IMR-90 (cell line): ENCODE measurements around the gene STK36. TPM values are rescaled to one million over a fixed set of nuclear protein-coding genes. Genes with fewer than 3 reads are reported as not detected.

Experiments
- ATAC-seq: fragments of 200-7000 bp; cut with Tn5 transposase; 2 replicates; pipeline ENCODE4 v1.9.1; 2020; ENCODE audit warnings: low read depth, mild to moderate bottlenecking, moderate library complexity
- BruUV-seq: library from RNA; stranded (reverse); fragments of 400-500 nt; replicated peaks from 2 replicates; lab custom pipeline; 2021; lab: Mats Ljungman, UMichigan
- CTCF ChIA-PET: fragments of 300-600 bp; formaldehyde crosslinking; extraction: SDS; loops from one replicate; lab custom pipeline; 2021; ENCODE audit warnings: antibody characterized with exemption; lab: Yijun Ruan, JAX
- POLR2A ChIA-PET: fragments of 300-600 bp; sonication (Branson Sonifier 250); formaldehyde crosslinking; loops from one replicate; lab custom pipeline; 2022; ENCODE audit warnings: antibody characterized with exemption; ENCODE audit not compliant: unreplicated experiment; lab: Charles Lee
- DNase-seq: peaks from one replicate; pipeline ENCODE4 v3.0.0; 2013
- H2AFZ ChIP-seq: replicated peaks from 2 replicates; pipeline ENCODE3; 2013; ENCODE audit warnings: low read length, mild to moderate bottlenecking; ENCODE audit not compliant: poor library complexity
- H2AK5ac ChIP-seq: 2 replicates; pipeline ENCODE4 v1.6.1; 2013; ENCODE audit warnings: low read depth, low read length, inconsistent platforms
- H2AK9ac ChIP-seq: replicated peaks from 2 replicates; pipeline ENCODE3; 2013; ENCODE audit warnings: mild to moderate bottlenecking, low read depth, low read length, moderate library complexity; ENCODE audit not compliant: poor library complexity
- H2BK120ac ChIP-seq: 2 replicates; pipeline ENCODE4 v1.6.1; 2013; ENCODE audit warnings: low read depth, low read length, inconsistent platforms
- H2BK15ac ChIP-seq: 3 replicates; pipeline ENCODE4 v1.6.1; 2013; ENCODE audit warnings: low read depth, low read length, inconsistent platforms
- H2BK20ac ChIP-seq: 2 replicates; pipeline ENCODE4 v1.6.1; 2013; ENCODE audit warnings: low read depth, mild to moderate bottlenecking, inconsistent platforms, low read length, moderate library complexity
- H2BK5ac ChIP-seq: 2 replicates; pipeline ENCODE4 v1.6.1; 2013; ENCODE audit warnings: mild to moderate bottlenecking, low read depth, low read length, inconsistent platforms; ENCODE audit not compliant: poor library complexity, severe bottlenecking
- H3K14ac ChIP-seq: replicated peaks from 2 replicates; pipeline ENCODE4 v1.6.1; 2013; ENCODE audit warnings: low read depth, low read length, inconsistent platforms
- H3K18ac ChIP-seq: 2 replicates; pipeline ENCODE4 v1.6.1; 2013; ENCODE audit warnings: low read depth, low read length, control low read depth
- H3K23ac ChIP-seq: 2 replicates; pipeline ENCODE4 v1.6.1; 2013; ENCODE audit warnings: low read depth, low read length, inconsistent platforms
- H3K27ac ChIP-seq: 2 replicates; pipeline ENCODE4 v1.5.1; 2013; ENCODE audit warnings: mild to moderate bottlenecking, control low read depth, low read length; ENCODE audit not compliant: insufficient read depth
- H3K27me3 ChIP-seq: 2 replicates; pipeline ENCODE4 v1.6.1; 2013; ENCODE audit warnings: low read length; ENCODE audit not compliant: control insufficient read depth, insufficient read depth
- H3K36me3 ChIP-seq: 2 replicates; pipeline ENCODE4 v1.6.1; 2013; ENCODE audit warnings: low read length, mixed read lengths; ENCODE audit not compliant: control insufficient read depth, insufficient read depth
- H3K4ac ChIP-seq: 2 replicates; pipeline ENCODE4 v1.6.1; 2013; ENCODE audit warnings: low read depth, low read length, inconsistent platforms
- H3K4me1 ChIP-seq: 2 replicates; pipeline ENCODE4 v1.6.1; 2013; ENCODE audit warnings: low read length, mixed read lengths; ENCODE audit not compliant: control insufficient read depth, insufficient read depth
- H3K4me2 ChIP-seq: 2 replicates; pipeline ENCODE4 v1.6.1; 2013; ENCODE audit warnings: low read depth, mild to moderate bottlenecking, control low read depth, low read length, moderate library complexity
- H3K4me3 ChIP-seq: 2 replicates; pipeline ENCODE4 v1.5.1; 2013; ENCODE audit warnings: low read depth, mild to moderate bottlenecking, control low read depth, low read length, moderate library complexity; ENCODE audit not compliant: insufficient read depth
- H3K56ac ChIP-seq: 2 replicates; pipeline ENCODE4 v1.6.1; 2013; ENCODE audit warnings: low read length, inconsistent platforms; ENCODE audit not compliant: insufficient read depth; ENCODE audit errors: extremely low read depth
- H3K79me1 ChIP-seq, 2 experiments: 2 replicates each; pipeline ENCODE4 v1.6.1; 2013; ENCODE audit warnings: low read length in 2 of 2, inconsistent platforms in 1 of 2, low read depth in 1 of 2
- H3K9ac ChIP-seq: 2 replicates; pipeline ENCODE4 v1.6.1; 2013; ENCODE audit warnings: low read depth, low read length, control low read depth
- H3K9me1 ChIP-seq: 2 replicates; pipeline ENCODE4 v1.6.1; 2013; ENCODE audit warnings: low read length, inconsistent platforms; ENCODE audit not compliant: insufficient read depth
- H3K9me3 ChIP-seq: 2 replicates; pipeline ENCODE4 v1.6.1; 2013; ENCODE audit warnings: low read length; ENCODE audit not compliant: control insufficient read depth, insufficient read depth
- H4K20me1 ChIP-seq: 2 replicates; pipeline ENCODE4 v1.6.1; 2013; ENCODE audit warnings: low read length, inconsistent platforms; ENCODE audit not compliant: insufficient read depth
- H4K5ac ChIP-seq: 2 replicates; pipeline ENCODE4 v1.6.1; 2013; ENCODE audit warnings: mild to moderate bottlenecking, low read depth, low read length, control low read depth
- H4K8ac ChIP-seq, 2 experiments: 2 replicates each; pipeline ENCODE4 v1.6.1; 2013; ENCODE audit warnings: low read depth in 2 of 2, low read length in 2 of 2, control low read depth in 1 of 2, inconsistent platforms in 1 of 2
- H4K91ac ChIP-seq: 2 replicates; pipeline ENCODE4 v1.6.1; 2013; ENCODE audit warnings: low read depth, low read length, inconsistent platforms; ENCODE audit not compliant: insufficient read depth
- BHLHE40 ChIP-seq: fragments of 150-350 bp; IDR thresholded peaks from 2 replicates; pipeline ENCODE4 v1.6.1; 2016; ENCODE audit warnings: mild to moderate bottlenecking, low read depth, low read length
- CEBPB ChIP-seq: IDR thresholded peaks from 2 replicates; pipeline ENCODE4 v1.6.1; 2012; ENCODE audit warnings: low read depth, low read length, improper control_type of control experiment
- CHD1 ChIP-seq: IDR thresholded peaks from 2 replicates; pipeline ENCODE4 v1.6.1; 2012; ENCODE audit warnings: low read depth, low read length, improper control_type of control experiment
- FOS ChIP-seq: fragments of 150-350 bp; IDR thresholded peaks from 2 replicates; pipeline ENCODE4 v1.6.1; 2016; ENCODE audit warnings: low read depth, low read length
- MAFK ChIP-seq: IDR thresholded peaks from 2 replicates; pipeline ENCODE4 v1.6.1; 2012; ENCODE audit warnings: low read depth, low read length, improper control_type of control experiment
- MAZ ChIP-seq: IDR thresholded peaks from 2 replicates; pipeline ENCODE4 v1.6.1; 2012; ENCODE audit warnings: low read depth, mild to moderate bottlenecking, low read length, improper control_type of control experiment, moderate library complexity, borderline replicate concordance
- MXI1 ChIP-seq: IDR thresholded peaks from 2 replicates; pipeline ENCODE4 v1.6.1; 2012; ENCODE audit warnings: low read depth, mild to moderate bottlenecking, low read length, moderate library complexity, borderline replicate concordance
- NFE2L2 ChIP-seq: fragments of 150-350 bp; IDR thresholded peaks from 2 replicates; pipeline ENCODE4 v1.6.1; 2016; ENCODE audit warnings: low read depth, mild to moderate bottlenecking, low read length
- POLR2A ChIP-seq: IDR thresholded peaks from 2 replicates; pipeline ENCODE4 v1.6.1; 2012; ENCODE audit warnings: mild to moderate bottlenecking, low read depth, low read length
- RAD21 ChIP-seq: IDR thresholded peaks from 2 replicates; pipeline ENCODE4 v1.6.1; 2012; ENCODE audit warnings: low read length, improper control_type of control experiment
- RCOR1 ChIP-seq: IDR thresholded peaks from 2 replicates; pipeline ENCODE4 v1.6.1; 2012; ENCODE audit warnings: mild to moderate bottlenecking, low read length, improper control_type of control experiment; ENCODE audit not compliant: insufficient replicate concordance
- SMC3 ChIP-seq: fragments of 150-350 bp; IDR thresholded peaks from 2 replicates; pipeline ENCODE4 v1.6.1; 2016; ENCODE audit warnings: low read depth, mild to moderate bottlenecking, antibody characterized with exemption, low read length, moderate library complexity
- WGBS, 2 experiments: methylation state at CpG; one replicate each; pipeline versions ENCODE4 v1.1.5 to v1.1.7; 2013; ENCODE audit warnings: missing lambda C conversion rate in 2 of 2; ENCODE audit not compliant: insufficient read length in 1 of 2; ENCODE audit errors: extremely low coverage in 2 of 2; 5-methylcytosine and 5-hydroxymethylcytosine counted together
- dilution Hi-C: fragments of 300-500 bp; cut with HindIII; formaldehyde crosslinking; loops from one replicate; pipeline ENCODE4 v1.14.3; 2018; ENCODE audit warnings: low sequenced_read_pairs; ENCODE audit not compliant: unreplicated experiment
- in situ Hi-C: fragments of 300-500 bp; cut with MboI; formaldehyde crosslinking; loops from 3 replicates; pipeline ENCODE4 v1.14.3; 2019; ENCODE audit warnings: low sequenced_read_pairs, inconsistent platforms, mixed read lengths
- intact Hi-C: fragments of 100-400 bp; cut with micrococcal nuclease; formaldehyde crosslinking; loops from 2 replicates; pipeline ENCODE4 v1.10.0; 2022
- polyA plus RNA-seq, 3 experiments: library from polyadenylated mRNA; depleted of rRNA; stranded (reverse); fragments of >200 nt; gene quantifications; 2 replicates each; pipeline ENCODE4 v1.2.3, GENCODE V29; 2012; ENCODE audit warnings: low replicate concordance in 1 of 3
- total RNA-seq: library from RNA; depleted of rRNA; stranded (reverse); fragments of >200 nt; gene quantifications from 2 replicates; pipeline ENCODE4 v1.2.3, GENCODE V29; 2012
- TF ChIP-seq, protein P1 (sequence below): fragments of 150-350 bp; IDR thresholded peaks from 2 replicates; pipeline ENCODE4 v1.6.1; 2016; ENCODE audit warnings: low read depth, mild to moderate bottlenecking, low read length, moderate library complexity, borderline replicate concordance
- TF ChIP-seq, protein P2 (sequence below): fragments of 150-350 bp; IDR thresholded peaks from 2 replicates; pipeline ENCODE4 v1.6.1; 2017; ENCODE audit warnings: mild to moderate bottlenecking, antibody characterized with exemption, low read length, low read depth
- TF ChIP-seq, protein P3 (sequence below): conservative IDR thresholded peaks from 2 replicates; pipeline ENCODE4 v1.5.1; 2012; ENCODE audit warnings: mild to moderate bottlenecking, low read depth, low read length, improper control_type of control experiment

The STK36 gene
- total and polyA plus RNA-seq, 2 of the 4 experiments (the other 2 are of a cell fraction): 17.6 to 44.5 TPM

- ATAC-seq (no peak), DNase-seq (peak; percentile 34)
- no peak overlapping the region for H3K27ac ChIP-seq
- H3K9ac ChIP-seq: no peak overlapping the region
- H3K23ac ChIP-seq: no peak overlapping the region
- H4K20me1 ChIP-seq: no peaks in the 10 kb centered on the region; the same call in 1 of the 2 replicates
- intact Hi-C loops (no loop called here), in situ Hi-C loops (no loop called here), dilution Hi-C loops (no loop called here)
- no peak overlapping the region for H3K18ac ChIP-seq
- no peak overlapping the region for H2AK9ac ChIP-seq
- no peak overlapping the region for H4K8ac ChIP-seq
- no peak overlapping the region for H3K4me2 ChIP-seq
- no peak overlapping the region for H3K4ac ChIP-seq
- H3K79me1 ChIP-seq: peaks cover 21 to 50% of the 10 kb centered on the region in 2 experiments
- no peak overlapping the region for H4K5ac ChIP-seq
- H2BK15ac ChIP-seq: no peak overlapping the region
- peaks cover 3% of the 10 kb centered on the region; the same call in 1 of the 2 replicates for H3K36me3 ChIP-seq
- H3K4me1 ChIP-seq: peaks cover 11% of the 10 kb centered on the region
- H2BK5ac ChIP-seq: no peak overlapping the region
- no peak overlapping the region for H3K56ac ChIP-seq
- no TSS peak for BruUV-seq
- TF ChIP-seq FOS: no peak
- TF ChIP-seq, protein P1, sequence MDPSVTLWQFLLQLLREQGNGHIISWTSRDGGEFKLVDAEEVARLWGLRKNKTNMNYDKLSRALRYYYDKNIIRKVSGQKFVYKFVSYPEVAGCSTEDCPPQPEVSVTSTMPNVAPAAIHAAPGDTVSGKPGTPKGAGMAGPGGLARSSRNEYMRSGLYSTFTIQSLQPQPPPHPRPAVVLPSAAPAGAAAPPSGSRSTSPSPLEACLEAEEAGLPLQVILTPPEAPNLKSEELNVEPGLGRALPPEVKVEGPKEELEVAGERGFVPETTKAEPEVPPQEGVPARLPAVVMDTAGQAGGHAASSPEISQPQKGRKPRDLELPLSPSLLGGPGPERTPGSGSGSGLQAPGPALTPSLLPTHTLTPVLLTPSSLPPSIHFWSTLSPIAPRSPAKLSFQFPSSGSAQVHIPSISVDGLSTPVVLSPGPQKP: no peak
- TF ChIP-seq RAD21: peak; percentile 73
- TF ChIP-seq SMC3: peak; percentile 84
- no peak for TF ChIP-seq RCOR1
- TF ChIP-seq CEBPB: no peak
- no peak for TF ChIP-seq CHD1
- TF ChIP-seq MAZ: no peak
- TF ChIP-seq MAFK: no peak
- TF ChIP-seq, protein P2, sequence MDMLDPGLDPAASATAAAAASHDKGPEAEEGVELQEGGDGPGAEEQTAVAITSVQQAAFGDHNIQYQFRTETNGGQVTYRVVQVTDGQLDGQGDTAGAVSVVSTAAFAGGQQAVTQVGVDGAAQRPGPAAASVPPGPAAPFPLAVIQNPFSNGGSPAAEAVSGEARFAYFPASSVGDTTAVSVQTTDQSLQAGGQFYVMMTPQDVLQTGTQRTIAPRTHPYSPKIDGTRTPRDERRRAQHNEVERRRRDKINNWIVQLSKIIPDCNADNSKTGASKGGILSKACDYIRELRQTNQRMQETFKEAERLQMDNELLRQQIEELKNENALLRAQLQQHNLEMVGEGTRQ: no peak
- no peak for TF ChIP-seq POLR2A
- no peak for TF ChIP-seq NFE2L2
- TF ChIP-seq, protein P3, sequence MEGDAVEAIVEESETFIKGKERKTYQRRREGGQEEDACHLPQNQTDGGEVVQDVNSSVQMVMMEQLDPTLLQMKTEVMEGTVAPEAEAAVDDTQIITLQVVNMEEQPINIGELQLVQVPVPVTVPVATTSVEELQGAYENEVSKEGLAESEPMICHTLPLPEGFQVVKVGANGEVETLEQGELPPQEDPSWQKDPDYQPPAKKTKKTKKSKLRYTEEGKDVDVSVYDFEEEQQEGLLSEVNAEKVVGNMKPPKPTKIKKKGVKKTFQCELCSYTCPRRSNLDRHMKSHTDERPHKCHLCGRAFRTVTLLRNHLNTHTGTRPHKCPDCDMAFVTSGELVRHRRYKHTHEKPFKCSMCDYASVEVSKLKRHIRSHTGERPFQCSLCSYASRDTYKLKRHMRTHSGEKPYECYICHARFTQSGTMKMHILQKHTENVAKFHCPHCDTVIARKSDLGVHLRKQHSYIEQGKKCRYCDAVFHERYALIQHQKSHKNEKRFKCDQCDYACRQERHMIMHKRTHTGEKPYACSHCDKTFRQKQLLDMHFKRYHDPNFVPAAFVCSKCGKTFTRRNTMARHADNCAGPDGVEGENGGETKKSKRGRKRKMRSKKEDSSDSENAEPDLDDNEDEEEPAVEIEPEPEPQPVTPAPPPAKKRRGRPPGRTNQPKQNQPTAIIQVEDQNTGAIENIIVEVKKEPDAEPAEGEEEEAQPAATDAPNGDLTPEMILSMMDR: peak; percentile 59
- no peak for TF ChIP-seq BHLHE40
- no peak for TF ChIP-seq MXI1
- 80% methylated on average over 1 of the region's 6 CpGs; no CpG with 5 or more reads in 1 of the 2 experiments for WGBS, 2 experiments
- ChIA-PET CTCF (interaction anchor here (0.6 to 1.3 kb wide), 2 partner anchors 37 to 120 kb away, joined by 4 to 5 read pairs; no protein-coding TSS in a partner anchor), POLR2A (no interaction called here)
- peaks cover 2% of the 10 kb centered on the region; the same call in 1 of the 2 replicates for H3K9me1 ChIP-seq
- no peak overlapping the region for H3K14ac ChIP-seq
- no peak overlapping the region for H2BK120ac ChIP-seq
- H3K27me3 ChIP-seq: no peaks in the 10 kb centered on the region
- H2BK20ac ChIP-seq: no peak overlapping the region
- no peak overlapping the region for H2AK5ac ChIP-seq
- H4K91ac ChIP-seq: no peak overlapping the region
- no peak overlapping the region for H2AFZ ChIP-seq
- peaks cover 5% of the 10 kb centered on the region for H3K9me3 ChIP-seq
- H3K4me3 ChIP-seq: no peak overlapping the region
These were observed 55.7 kb downstream of the STK36 start for GRCh38 chr2:218727502-218728165.
